GM20000 (cell line): ENCODE results near the gene ARTN.

Source experiments
- DNase-seq: peaks from one replicate; pipeline ENCODE4 v3.0.0; 2012; ENCODE audit warnings: low spot score
- TF ChIP-seq, protein P1 (sequence below): IDR thresholded peaks from 2 replicates; pipeline ENCODE4 v1.5.1; 2012; ENCODE audit warnings: mild to moderate bottlenecking, control low read depth; ENCODE audit errors: extremely low read depth, missing control alignments

ARTN gene

DNA sequence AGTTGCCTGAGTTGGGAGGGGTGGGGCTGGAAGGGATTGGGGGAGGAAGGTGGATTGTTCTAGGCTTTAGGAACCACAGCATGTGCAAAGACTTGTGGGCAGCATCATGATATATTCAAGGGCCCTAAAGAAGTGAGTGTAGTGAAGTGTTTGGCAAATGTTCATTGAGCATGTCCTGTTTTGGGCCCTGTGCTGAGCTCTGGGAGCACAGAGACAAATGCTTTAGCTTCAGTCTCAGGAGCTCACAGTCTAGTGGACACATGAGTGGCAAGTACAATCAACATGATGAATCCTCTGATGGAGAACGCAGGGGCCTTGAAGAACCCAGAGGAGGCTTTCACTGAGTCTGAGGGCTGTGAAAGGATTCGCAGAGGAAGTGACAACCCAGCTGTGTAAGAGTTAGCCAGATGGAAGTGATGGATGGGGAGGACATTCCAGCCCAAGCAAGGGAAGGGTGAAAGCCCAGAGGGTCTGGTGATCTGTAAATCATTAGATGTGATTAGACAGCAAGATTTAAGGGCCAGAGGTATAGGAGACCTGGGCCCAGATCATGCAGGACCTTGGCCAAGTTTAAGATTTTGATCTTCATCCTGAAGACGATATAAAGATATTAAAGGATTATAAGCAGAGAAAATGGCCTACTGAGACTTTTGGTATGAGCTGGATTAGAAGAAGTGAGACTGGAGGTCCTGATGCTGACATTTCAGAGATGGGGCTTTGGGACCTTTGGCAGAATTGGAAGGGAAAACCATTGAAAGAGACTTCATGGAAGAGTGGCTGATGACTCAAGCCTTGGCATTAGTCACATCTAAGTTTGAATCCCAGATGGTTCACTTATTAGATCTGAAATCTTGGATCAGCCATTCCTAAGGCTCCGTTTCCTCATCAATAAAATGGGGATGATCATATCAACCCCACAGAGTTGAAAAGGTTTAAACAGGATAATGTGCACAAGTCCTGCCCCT is 17.7 kb downstream of the ARTN start:
- DNase-seq = no peak
- TF ChIP-seq, protein P1, sequence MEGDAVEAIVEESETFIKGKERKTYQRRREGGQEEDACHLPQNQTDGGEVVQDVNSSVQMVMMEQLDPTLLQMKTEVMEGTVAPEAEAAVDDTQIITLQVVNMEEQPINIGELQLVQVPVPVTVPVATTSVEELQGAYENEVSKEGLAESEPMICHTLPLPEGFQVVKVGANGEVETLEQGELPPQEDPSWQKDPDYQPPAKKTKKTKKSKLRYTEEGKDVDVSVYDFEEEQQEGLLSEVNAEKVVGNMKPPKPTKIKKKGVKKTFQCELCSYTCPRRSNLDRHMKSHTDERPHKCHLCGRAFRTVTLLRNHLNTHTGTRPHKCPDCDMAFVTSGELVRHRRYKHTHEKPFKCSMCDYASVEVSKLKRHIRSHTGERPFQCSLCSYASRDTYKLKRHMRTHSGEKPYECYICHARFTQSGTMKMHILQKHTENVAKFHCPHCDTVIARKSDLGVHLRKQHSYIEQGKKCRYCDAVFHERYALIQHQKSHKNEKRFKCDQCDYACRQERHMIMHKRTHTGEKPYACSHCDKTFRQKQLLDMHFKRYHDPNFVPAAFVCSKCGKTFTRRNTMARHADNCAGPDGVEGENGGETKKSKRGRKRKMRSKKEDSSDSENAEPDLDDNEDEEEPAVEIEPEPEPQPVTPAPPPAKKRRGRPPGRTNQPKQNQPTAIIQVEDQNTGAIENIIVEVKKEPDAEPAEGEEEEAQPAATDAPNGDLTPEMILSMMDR = no peak

DNA sequence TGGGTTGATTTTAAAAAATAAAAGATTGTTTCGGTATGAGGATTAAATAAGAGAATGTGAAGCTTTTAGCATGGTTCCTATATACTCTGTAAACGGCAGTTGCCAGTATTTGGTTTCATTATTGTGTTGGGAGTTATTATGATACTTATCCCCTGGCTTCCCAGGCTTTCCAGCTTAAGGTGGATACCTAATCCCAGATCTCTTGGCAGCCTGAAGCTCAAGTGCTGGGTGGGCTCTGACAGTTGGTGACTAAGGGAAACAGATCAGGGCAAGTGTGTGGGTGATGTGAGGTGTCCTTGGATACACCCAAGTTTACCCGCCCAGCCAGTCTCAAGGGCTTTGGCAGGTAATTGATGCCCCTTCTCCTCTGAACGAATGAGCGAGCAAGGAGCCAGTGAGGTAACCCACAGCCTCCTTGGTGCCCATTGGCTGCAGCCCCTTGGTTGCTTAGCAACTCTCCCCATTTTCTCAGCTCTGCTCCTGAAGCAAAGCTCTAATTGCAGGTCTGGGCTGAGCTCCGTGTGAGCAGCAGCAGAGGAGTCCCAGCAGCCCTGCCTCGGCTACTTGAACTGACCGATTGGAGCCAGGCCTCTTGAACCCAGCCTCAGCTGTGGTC is 19.2 kb downstream of the ARTN start:
- DNase-seq = no peak
- TF ChIP-seq, protein P1 = no peak

DNA sequence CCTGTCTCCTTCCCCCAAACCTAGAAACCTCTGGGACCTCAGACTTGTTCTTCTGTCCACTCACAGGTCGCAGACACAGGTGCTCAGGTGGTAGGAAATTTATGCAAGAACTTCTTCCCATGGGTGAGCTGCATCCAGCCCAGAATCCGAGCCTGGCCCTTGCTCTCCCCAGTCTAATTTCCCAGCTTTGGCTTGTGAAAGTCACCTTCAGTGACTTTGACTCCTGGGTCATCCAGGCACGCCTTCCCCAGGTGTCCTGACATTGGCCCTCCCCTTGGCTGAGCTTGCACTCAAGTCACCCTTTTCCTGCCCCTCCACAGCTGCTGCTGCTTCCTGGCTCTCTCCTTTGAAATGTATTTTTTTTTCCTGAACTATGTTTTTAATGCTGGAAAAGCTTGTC is 19.8 kb downstream of the ARTN start:
- no peak for DNase-seq
- TF ChIP-seq, protein P1 = no peak

DNA sequence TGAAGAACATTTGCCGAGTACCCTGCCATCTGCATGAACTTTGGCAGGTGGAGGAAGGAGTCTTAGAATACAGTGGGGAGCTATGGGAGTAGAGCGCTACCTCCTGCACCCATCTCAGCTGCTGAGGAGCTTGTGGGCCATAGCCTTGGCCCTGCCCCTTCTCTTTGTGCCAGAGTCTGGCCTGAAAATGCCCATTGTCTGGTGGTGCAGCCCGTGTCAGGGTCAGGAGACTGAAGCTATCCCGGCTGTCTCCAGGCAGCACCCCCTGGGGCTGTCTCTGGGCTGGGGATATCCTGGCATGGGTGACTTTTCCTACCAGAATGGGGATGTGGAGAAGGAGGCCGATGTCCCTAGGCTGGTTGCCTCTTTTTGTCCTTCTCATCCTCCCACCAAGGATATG is 20.4 kb downstream of the ARTN start:
- TF ChIP-seq, protein P1 = no peak
- no peak for DNase-seq

DNA sequence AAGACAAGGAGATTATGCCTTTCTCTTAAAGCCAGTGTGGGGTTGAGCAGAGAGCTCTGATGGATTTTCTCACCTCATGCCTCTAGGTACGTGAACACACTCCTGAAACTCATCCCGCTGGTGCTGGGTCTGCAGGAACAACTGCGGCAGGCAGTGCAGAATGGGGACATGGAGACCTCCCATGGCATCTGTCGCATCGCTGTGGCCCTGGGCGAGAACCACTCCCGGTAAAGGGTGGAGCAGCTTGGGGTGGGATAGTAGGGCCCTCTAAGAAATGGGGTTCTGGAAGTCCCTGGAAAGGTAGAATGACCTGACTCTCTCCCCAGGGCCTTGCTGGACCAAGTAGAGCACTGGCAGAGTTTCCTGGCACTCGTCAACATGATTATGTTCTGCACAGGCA is 22.6 kb downstream of the ARTN start:
- no peak for DNase-seq
- TF ChIP-seq, protein P1 = no peak

DNA sequence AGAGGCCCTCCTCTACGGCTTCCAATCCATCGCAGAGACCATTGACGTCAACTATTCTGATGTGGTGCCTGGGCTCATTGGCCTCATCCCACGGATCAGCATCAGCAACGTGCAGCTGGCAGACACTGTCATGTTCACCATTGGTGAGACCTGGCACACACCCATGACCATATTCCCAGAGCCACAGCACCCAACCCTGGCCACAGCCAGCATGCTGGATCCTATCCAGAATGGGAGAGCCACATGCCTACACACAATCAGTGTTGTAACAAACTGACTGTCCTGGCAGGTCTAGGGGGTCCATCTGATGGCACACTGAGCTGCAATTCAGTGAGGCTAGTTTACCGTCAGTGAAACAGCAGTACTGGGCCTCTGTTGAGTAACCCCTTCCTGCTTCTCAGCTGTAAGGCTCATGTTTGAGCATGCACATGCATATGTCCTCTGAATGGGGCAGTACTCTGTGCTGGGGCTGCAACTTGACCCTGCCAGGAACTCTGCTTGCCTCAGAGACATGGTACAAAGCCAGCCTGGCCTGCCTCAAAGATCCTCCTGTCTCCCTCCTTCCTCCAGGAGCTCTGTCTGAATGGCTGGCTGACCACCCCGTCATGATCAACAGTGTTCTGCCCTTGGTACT is 23.9 kb downstream of the ARTN start:
- TF ChIP-seq, protein P1 = no peak

More for the DNA sequence above, 23.9 kb downstream of the ARTN start:
- no peak for DNase-seq
